NCI-H1930 (cell line): ENCODE measurements around the gene SPATA20.

Experiments used
- DNase-seq, 2 experiments: peaks; one replicate each; lab custom pipeline; 2025; lab: John Stamatoyannopoulos, UW

The SPATA20 gene

DNA sequence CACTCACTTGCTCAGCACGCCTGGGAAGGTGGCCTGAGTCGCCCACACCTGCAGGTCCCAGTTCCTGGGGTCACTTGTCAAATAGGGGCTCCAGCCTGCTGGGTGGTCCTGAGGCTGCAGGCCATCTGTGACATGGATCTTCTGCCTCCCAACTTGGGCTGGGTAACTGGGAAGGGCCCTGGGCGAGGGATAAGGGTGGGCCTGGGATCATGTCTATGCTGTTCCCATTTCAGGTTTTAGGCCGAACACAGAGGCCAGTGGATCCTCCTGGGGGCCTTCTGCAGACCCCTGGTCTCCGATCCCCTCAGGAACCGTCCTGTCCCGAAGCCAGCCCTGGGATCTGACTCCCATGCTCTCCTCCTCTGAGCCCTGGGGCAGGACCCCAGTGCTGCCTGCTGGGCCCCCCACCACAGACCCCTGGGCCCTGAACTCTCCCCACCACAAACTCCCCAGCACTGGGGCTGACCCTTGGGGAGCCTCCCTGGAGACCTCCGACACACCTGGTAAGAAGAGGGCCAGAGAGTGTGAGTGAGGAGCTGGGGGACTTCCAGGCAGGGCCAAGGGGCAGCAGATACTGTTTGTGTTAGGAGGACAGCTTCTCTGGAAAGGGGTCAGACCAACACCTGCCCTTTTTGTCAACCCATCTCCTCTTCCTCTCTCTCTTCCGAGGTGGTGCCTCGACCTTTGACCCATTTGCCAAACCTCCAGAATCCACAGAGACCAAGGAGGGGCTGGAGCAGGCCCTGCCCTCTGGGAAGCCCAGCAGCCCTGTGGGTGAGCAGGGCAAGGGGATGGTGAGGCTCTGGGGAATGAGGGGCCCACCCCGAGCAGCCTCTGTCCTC is 6.2 kb upstream of the SPATA20 start:
- no peak for DNase-seq

DNA sequence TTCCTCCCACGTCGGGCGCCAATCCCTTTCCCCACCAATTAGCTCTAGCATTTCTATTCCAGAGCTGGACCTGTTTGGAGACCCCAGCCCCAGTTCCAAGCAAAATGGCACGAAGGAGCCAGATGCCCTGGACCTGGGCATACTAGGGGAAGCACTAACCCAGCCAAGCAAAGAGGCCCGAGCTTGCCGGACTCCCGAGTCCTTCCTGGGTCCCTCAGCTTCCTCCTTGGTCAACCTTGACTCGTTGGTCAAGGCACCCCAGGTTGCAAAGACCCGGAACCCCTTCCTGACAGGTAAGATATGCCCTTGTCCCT is 5.6 kb upstream of the SPATA20 start:
- no peak for DNase-seq

DNA sequence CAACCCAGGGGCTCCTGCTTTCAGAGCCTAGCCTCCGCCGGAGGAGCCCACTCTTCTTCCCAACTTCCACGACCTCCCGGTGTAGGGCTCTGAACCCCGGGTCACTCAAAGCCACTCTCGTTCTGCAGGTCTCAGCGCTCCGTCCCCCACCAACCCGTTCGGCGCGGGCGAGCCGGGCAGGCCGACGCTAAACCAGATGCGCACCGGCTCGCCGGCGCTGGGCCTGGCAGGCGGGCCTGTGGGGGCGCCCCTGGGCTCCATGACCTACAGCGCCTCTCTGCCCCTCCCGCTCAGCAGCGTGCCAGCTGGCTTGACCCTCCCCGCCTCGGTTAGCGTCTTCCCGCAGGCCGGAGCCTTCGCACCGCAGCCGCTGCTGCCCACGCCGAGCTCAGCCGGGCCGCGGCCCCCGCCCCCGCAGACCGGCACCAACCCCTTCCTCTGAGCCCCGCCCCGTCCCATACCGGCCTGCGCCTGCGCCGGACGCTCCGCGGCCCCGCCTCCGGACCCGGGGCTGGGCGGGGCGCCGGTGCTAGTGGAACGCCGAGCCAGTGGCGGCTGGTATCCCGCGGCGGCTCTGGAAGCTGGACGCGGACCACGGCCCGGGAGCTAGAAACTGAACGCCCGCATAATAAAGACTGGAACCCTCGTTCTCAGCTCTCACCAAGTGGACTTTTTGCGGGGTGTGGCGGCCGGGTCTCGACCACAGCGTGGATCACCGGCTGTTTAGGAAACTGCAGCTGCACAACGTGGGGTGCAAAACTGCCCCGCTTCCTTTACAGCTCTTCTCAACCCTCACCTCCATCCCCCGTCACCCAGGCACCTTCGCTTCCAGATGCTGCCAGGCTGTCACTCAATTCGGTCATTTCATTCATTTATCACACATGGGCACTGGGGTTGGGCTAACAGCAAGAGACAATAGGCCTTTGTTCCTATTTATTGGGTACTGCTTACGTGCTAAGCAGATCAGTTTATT is 5.0 kb upstream of the SPATA20 start:
- peak; percentile 58 to 83 for DNase-seq

DNA sequence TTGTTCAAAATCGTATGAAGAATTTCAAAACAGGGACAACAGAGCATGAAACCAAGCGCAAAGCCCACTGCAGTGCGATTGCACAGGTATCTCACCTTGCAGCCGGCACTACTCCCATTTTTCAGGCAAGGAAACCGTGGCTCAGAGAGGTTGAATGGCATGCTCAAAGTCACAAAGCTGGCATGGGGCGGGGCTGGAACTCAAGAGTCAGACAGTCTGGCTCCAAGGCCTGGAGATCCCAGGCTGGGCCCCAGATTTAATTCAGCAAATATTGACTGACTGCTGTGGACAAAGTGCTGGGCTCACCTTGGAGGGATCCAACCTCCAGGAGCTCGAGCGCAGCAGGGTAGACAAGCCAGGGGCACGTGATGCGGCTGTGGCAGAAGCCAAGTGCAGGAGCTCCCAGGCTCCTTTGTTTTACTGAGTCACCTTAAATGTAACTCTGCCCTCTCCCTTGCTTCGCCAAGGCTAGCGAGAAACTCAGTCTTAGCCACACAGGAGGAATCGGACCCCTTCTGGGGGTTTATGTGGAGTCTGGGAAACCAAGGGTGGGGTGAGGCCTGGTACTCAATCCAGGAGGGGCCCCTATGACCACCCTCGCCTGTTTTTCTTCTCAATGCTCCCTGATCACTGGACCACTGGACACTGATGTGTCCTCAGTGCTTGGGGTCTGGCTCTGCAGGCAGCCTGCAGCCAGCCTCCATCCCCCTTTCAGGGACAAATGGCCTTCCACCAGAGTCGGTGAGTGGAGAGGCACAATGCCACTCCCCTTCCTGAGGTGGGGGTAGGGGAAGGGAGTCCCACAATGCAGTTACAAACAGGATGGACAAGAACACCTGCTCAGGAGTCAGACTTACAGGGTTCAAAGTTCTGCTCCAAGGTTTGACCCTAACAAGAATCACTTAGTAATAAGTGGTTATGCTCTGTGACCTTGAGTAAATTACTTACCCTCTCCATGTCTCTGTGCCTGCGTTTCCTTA is 3.9 kb upstream of the SPATA20 start:
- no peak for DNase-seq

DNA sequence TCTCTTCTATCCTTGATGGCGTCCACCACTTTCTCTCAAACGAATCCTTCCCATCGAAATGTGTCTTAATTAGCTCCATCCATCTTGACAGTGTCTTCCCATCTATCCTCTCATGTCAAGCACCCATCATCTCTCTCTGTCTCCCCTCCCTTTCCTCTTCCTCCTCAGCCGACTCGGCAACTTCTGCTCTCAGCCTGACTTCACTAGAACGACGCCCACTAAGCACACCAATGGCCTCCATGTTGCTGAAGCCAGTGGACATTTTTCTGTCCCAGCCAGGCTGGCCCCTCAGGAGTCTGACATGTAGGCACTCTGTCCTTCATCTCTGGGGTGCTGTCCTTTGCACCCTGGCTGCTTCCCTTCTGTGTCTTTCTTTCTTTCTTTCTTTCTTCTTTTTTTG is 2.5 kb upstream of the SPATA20 start:
- no peak for DNase-seq

DNA sequence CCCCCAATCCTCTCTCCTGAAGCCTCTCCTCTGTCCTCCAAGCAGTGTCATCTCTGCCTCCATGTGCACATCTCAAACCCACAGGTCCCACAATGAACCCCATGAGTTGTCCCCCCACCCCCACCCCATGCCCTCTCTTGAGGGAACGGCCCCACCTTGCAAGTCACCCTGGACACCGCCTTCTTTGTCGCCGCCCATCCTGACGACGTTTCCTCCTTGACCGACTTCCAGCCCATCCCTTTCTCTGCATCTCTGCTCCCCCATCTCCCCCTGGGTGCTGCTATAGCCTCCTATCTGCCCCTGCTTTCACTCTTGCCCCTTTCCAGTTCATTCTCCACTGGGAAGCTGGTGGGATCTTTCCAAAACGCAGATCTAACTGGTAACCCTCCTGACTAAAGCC is 1.7 kb upstream of the SPATA20 start:
- DNase-seq = no peak

DNA sequence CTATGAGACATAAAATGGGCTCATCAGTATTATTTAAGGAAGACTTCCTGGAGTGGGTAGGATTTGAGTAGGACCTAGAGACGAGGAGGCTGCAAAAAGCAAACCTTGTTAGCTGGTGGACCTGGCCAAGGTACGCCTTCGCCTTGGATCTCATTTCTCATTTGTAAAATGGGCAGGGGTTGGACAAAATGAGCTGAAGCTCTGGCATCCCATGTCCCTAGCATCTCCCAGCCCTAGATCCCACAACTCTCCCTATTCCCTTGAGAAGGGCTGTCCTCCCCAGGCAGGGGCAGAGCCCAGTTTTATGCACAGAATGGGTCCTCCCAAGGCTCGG is 306 bp upstream of the SPATA20 start:
- no peak for DNase-seq

DNA sequence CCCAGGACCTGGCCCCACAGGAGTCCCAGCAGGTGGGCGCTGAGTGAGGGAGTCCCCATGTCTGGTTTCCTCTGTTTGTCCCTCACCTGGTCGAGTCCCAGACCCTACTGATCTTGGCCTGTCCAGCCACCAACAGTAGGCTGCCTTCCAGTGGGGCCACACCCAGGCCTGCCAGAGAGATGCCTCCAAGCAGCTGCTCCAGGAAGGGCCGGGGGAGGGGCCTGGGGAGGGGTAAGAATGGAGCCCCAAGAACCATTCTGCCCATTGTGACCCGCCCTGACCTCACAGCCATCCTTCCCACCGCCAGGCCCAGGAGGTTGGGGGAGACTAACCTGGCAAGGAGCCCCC is 736 bp downstream of the SPATA20 start:
- no peak for DNase-seq

DNA sequence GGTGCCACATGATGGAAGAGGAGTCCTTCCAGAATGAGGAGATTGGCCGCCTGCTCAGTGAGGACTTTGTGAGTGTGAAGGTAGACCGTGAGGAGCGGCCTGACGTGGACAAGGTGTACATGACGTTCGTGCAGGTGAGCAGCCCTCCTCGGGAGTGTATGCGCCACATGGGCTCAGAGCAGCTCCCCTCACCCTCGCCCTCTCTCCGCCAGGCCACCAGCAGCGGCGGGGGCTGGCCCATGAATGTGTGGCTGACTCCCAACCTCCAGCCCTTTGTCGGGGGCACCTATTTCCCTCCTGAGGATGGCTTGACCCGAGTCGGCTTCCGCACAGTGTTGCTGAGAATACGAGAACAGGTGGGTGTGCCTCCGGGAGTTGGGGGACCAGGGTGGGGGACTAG is 1.9 kb downstream of the SPATA20 start:
- DNase-seq = no peak

DNA sequence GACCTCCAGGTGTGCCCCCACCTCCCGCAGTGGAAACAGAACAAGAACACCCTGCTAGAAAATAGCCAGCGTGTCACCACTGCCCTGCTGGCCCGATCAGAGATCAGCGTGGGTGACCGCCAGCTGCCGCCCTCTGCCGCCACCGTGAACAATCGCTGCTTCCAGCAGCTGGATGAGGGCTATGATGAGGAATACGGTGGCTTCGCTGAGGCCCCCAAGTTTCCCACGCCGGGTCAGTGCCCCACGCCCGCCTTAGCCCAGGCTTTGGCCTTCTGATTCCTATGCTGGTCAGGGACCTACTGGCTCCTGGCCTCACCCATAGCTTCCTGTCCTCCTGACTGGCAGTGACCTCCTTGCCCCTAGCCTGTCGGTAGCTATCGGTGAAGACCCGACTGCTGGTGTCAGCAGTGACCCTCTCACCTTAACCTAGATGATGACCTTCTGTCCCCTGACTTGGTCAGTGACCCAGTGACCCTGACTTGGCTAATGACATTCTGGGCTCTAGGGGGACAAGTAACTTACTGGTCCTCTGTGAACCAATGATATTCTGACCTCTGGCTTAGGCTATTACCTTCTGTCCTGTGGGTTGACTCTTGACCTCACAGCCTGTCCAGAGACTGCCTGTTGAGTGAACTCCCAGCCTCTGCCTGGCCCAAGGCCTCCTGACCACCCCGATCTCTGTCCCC is 2.4 kb downstream of the SPATA20 start:
- no peak for DNase-seq

DNA sequence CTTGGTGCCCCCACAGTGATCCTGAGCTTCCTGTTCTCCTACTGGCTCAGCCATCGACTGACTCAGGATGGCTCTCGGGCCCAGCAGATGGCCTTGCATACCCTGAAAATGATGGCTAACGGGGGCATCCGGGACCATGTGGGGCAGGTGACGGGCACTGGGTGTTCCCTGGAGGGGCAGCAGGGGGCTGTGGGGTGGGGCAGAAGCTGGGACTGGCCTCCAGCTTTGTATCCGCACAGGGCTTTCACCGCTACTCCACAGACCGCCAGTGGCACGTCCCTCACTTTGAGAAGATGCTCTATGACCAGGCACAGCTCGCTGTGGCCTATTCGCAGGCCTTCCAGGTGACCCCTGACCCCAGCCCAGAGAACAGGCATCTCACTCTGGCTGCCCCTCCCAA is 3.0 kb downstream of the SPATA20 start:
- DNase-seq = no peak

DNA sequence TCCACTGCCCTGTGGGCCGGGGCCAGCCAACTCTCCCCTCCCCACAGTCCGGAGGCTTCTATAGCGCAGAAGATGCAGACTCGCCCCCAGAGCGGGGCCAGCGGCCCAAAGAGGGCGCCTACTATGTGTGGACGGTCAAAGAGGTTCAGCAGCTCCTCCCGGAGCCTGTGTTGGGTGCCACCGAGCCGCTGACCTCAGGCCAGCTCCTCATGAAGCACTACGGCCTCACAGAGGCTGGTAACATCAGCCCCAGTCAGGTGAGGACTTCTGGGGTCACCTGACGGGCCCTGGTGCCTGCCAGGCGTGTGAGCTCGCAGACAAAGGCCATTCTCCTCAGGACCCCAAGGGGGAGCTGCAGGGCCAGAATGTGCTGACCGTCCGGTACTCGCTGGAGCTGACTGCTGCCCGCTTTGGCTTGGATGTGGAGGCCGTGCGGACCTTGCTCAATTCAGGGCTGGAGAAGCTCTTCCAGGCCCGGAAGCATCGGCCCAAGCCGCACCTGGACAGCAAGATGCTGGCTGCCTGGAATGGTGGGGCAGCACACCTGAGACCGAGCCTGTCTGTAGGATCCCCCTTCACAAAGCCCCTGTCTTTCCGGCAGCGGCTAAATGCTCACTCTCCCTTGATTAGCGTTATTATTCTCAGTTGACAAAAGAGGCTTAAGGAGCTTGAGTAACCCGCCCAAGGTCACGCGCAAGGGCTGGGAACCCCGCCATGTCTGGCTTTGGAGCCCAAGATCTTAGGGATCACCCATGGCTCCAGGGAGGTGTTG is 3.9 kb downstream of the SPATA20 start:
- peak; percentile 44 to 48 for DNase-seq

DNA sequence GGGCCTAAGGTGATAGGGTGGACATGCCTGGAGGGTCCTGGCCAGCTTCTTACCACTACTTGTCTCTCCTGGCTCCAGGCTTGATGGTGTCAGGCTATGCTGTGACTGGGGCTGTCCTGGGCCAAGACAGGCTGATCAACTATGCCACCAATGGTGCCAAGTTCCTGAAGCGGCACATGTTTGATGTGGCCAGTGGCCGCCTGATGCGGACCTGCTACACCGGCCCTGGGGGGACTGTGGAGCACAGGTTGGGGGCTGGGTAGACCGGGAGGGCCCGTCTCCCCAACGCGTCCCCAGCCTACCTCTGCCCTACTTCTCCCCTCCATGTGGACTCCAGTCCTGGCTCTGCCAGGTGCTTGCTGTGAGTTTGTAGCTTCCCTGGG is 4.5 kb downstream of the SPATA20 start:
- DNase-seq = no peak

DNA sequence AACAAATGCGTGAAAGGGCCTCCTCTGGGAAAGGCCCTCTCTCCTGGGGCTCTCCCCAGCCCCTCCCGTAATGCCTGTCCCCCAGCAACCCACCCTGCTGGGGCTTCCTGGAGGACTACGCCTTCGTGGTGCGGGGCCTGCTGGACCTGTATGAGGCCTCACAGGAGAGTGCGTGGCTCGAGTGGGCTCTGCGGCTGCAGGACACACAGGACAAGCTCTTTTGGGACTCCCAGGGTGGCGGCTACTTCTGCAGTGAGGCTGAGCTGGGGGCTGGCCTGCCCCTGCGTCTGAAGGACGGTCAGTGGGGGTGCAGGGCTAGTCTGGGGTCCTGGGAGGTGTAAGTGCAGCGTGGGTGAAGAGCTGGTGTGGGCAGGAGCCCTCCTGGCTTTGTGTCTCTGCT is 4.9 kb downstream of the SPATA20 start:
- DNase-seq = no peak

DNA sequence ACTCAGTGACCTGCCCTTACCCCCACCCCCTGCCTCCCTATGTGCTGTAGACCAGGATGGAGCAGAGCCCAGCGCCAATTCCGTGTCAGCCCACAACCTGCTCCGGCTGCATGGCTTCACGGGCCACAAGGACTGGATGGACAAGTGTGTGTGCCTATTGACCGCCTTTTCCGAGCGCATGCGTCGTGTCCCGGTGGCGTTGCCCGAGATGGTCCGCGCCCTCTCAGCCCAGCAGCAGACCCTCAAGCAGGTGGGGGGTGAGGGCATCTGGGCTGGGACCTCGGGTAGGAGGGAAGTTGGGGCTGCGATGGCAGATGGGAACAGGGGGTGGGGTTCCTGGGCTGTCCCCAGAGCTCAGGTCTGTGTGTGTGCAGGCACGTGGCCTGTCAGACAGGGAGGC is 7.2 kb downstream of the SPATA20 start:
- no peak for DNase-seq

DNA sequence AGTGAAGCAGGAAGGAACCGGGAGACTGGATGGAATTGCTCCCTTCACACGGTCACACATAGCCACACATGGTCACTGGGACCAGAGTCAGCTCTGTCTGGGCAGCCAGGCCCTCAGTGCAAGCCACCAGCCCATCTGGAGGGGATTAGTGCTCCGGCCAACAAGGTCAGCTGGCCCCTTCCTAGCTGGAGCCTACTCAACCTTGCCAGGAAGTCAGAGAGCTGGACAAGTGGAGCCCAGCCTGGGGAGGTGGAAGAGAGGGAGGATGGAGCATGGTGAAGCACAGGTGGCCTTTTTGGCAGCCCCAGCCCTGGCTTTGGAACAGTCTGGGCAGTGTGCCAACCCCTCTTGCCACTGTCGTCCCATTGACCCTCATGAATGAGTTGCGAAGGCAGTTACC is 9.8 kb downstream of the SPATA20 start:
- DNase-seq = no peak

DNA sequence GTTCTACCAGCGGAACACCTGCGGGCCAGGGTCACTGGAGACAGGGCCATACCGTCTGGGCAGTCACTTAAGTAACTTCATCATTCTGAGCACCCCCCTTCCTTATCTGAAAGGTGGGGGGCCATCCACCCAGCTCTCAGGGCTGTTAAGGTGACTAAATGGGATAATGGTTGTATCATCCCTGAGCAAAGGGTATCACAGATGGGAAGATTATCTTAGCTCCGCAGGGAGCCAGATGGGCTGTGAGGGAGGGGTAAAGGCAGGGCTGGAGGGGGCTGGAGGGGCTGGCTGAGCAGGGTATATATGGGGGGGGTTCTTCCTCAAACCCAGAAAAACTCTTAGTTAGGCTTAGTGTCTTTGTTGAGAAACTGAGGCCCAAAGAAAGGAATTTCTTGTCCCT is 10.7 kb downstream of the SPATA20 start:
- DNase-seq = no peak

DNA sequence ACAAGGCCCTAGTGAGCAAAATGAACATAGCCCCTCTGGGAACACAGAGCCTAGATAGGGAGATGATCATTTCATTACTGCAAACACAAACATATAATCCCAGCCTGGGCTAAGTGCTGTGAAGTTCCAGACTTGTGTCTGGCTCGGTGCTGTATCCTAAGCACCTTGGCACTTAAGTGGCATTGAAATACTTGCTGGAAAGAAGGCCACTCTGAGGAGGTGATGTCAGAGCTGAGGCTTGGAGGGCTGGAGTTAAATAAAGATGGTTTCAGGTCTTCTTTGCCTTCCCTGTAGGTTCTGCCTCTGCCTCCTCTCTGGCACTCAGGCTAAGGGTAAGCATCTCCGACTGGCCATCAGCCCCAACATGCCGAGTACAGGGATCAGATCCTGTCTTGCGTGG is 11.1 kb downstream of the SPATA20 start:
- no peak for DNase-seq

DNA sequence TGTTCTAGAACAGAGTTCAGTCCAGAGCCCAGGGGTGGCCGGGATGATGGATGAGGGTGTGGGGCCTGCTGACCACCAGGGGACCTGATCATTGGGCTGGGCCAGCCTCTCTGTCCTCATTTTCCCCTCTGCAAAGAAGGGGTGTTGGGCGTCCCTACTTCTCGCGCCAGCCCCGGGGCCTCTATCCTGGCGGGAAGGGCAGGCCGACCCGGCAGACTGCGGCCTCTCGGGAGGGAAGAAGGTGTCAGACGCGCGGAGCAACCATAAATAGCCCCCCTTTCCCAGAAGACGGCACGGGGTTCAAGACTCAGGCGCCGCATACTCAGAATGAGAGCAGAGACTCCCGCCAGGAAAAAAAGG is 11.6 kb downstream of the SPATA20 start:
- DNase-seq = no peak

DNA sequence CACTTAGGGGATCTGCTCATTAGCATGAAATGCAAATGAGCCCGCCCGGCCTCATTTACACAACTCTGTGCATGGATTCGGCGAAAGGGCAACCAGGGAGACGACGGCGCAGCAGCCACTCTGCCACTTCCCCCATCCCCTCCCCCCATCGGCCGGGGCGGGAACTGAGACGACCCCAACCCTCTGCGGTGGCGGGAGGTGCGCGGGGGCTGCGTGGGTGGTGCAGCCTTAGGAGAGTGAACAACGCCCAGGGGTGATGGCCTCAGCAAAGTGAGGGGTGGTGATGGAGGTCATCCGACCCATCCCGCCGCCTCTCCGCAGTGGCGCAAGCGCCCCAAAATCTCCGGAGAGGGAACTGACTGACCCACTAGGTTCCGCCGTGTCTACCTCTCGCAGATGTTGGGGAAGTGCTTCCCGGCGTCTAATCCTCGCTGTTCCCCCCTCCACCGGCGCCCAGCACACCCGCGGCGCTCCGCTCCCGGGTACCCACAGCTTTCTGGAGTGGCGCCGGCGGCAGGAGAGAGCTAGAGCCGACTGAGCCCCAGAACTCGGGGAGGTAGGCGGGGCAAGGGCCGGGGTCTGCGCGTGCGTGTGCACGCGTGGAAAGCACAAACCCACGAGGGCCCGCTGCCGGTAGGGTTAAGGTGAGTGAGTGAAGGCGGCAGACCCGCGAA is 12.1 kb downstream of the SPATA20 start:
- DNase-seq = no peak
